Thyroid gland (tissue), 4 donors: Measurements from ENCODE around the gene HIRIP3. TPM values are rescaled to one million over a fixed set of nuclear protein-coding genes. Genes with fewer than 3 reads are reported as not detected.

Experiments used
- DNase-seq, 2 donors: peaks; one replicate each; pipeline ENCODE4 v3.0.0-alpha.2; 2019
- H3K27ac ChIP-seq, 3 donors: fragments of 200-600 bp; sonication (generic); 1 replicate in 2 of 3; 2 replicates in 1 of 3; pipeline ENCODE4 v1.5.1; 2016 to 2019; ENCODE audit warnings: mild to moderate bottlenecking in 1 of 3, moderate library complexity in 1 of 3
- H3K27me3 ChIP-seq: fragments of 200-600 bp; sonication (generic); one replicate; pipeline ENCODE4 v1.5.1; 2019
- H3K36me3 ChIP-seq, 2 donors: fragments of 200-600 bp; sonication (generic); one replicate each; pipeline ENCODE4 v1.5.1; 2016 to 2019
- H3K4me1 ChIP-seq, 2 donors: fragments of 200-600 bp; sonication (generic); one replicate each; pipeline ENCODE4 v1.5.1; 2017 to 2019
- H3K4me3 ChIP-seq, 3 donors: fragments of 200-600 bp; sonication (generic); replicated peaks in 1 of 3; 1 replicate in 2 of 3; 2 replicates in 1 of 3; pipeline ENCODE4 v1.5.1; 2016; ENCODE audit warnings: mild to moderate bottlenecking in 1 of 3
- H3K9me3 ChIP-seq: fragments of 200-600 bp; sonication (generic); one replicate; pipeline ENCODE4 v1.5.1; 2017
- CTCF ChIP-seq, 6 experiments: fragments of 200-600 bp in 3 of 6; fragments of 450-650 bp in 3 of 6; sonication (generic) in 3 of 6; IDR thresholded peaks; one replicate each; pipeline ENCODE4 v1.5.1; 2016 to 2019; ENCODE audit warnings: antibody characterized with exemption in 6 of 6, mild to moderate bottlenecking in 2 of 6, inconsistent platforms in 1 of 6, moderate library complexity in 1 of 6
- POLR2A ChIP-seq, 2 donors: fragments of 450-650 bp; IDR thresholded peaks; one replicate each; pipeline ENCODE4 v1.6.1; 2017; ENCODE audit warnings: antibody characterized with exemption in 2 of 2, mild to moderate bottlenecking in 2 of 2, moderate library complexity in 1 of 2
- WGBS, 2 donors: methylation state at CpG; one replicate each; pipeline ENCODE4 v1.1.5; 2017; 5-methylcytosine and 5-hydroxymethylcytosine counted together
- intact Hi-C: fragments of 100-400 bp; cut with DNase I; formaldehyde crosslinking; loops from one replicate; pipeline ENCODE4 v1.15.1; 2023
- total RNA-seq, 4 donors: library from RNA; depleted of rRNA; stranded (reverse); fragments of >200 nt; gene quantifications; one replicate each; pipeline ENCODE4 v1.2.3, GENCODE V29; 2016

The HIRIP3 gene
- total RNA-seq, 4 donors from 2014 or later: 10.7 to 23.1 (median 18.4) TPM

- no peaks in the 10 kb centered on the region for H3K27me3 ChIP-seq
- no peak overlapping the region for H3K4me3 ChIP-seq
- H3K36me3 ChIP-seq: peaks cover 56 to 60% of the 10 kb centered on the region in 2 donors
- 83 to 87% methylated on average over 23 of the region's 23 CpGs for WGBS, 2 donors
- no peaks in the 10 kb centered on the region for H3K4me1 ChIP-seq
- DNase-seq: no peak
- no peak overlapping the region for H3K27ac ChIP-seq
- TF ChIP-seq CTCF (IDR thresholded peaks at IDR 0.05) (no peak), POLR2A (IDR thresholded peaks at IDR 0.05) (no peak)
- no peaks in the 10 kb centered on the region for H3K9me3 ChIP-seq
- intact Hi-C loops: no loop called here
These were observed 6.1 kb downstream of the HIRIP3 start for GRCh38 chr16:29989111-29989858.

GRCh38 chr16:29988346-29989075, 6.9 kb downstream of the HIRIP3 start:
- peaks cover 64 to 68% of the 10 kb centered on the region in 2 donors for H3K36me3 ChIP-seq
- no peak for DNase-seq
- WGBS, 2 donors: 91 to 93% methylated on average over 17 of the region's 17 CpGs

GRCh38 chr16:29987371-29988085, 7.9 kb downstream of the HIRIP3 start:
- Histone ChIP-seq H3K27ac (no peak overlapping the region), H3K4me3 (no peak overlapping the region), H3K36me3 (peaks cover 73 to 77% of the 10 kb centered on the region in 2 donors), H3K9me3 (no peaks in the 10 kb centered on the region), H3K4me1 (no peaks in the 10 kb centered on the region), H3K27me3 (no peaks in the 10 kb centered on the region)
- TF ChIP-seq CTCF (IDR thresholded peaks at IDR 0.05) (no peak), POLR2A (IDR thresholded peaks at IDR 0.05) (no peak)
- no peak for DNase-seq
- 90 to 95% methylated on average over 12 to 16 of the region's 35 CpGs for WGBS, 2 donors
- intact Hi-C loops: no loop called here

More at GRCh38 chr16:29988346-29989075, 6.9 kb downstream of the HIRIP3 start:
- Histone ChIP-seq H3K4me1 (no peaks in the 10 kb centered on the region), H3K9me3 (no peaks in the 10 kb centered on the region), H3K4me3 (no peak overlapping the region), H3K27me3 (no peaks in the 10 kb centered on the region), H3K27ac (no peak overlapping the region)
- intact Hi-C loops: no loop called here
- TF ChIP-seq POLR2A (IDR thresholded peaks at IDR 0.05) (no peak), CTCF (IDR thresholded peaks at IDR 0.05) (no peak)

GRCh38 chr16:29986931-29987330, 8.5 kb downstream of the HIRIP3 start:
- H3K27me3 ChIP-seq: no peaks in the 10 kb centered on the region
- H3K9me3 ChIP-seq: no peaks in the 10 kb centered on the region
- H3K4me3 ChIP-seq: no peak overlapping the region
- DNase-seq: no peak
- TF ChIP-seq CTCF (IDR thresholded peaks at IDR 0.05): no peak
- no peak for TF ChIP-seq POLR2A (IDR thresholded peaks at IDR 0.05)
- 94 to 97% methylated on average over 3 of the region's 5 CpGs for WGBS, 2 donors
- intact Hi-C loops: no loop called here
- no peak overlapping the region for H3K27ac ChIP-seq
- H3K36me3 ChIP-seq: peaks cover 78 to 83% of the 10 kb centered on the region in 2 donors
- H3K4me1 ChIP-seq: no peaks in the 10 kb centered on the region
